GM23338 (cell line): ENCODE data around the gene GPAM.

Experiments
- CTCF ChIP-seq, 2 experiments: fragments of 200-600 bp in 1 of 2; sonication (generic) in 1 of 2; conservative IDR thresholded peaks; 2 replicates each; pipeline versions ENCODE4 v1.5.1 to v1.6.1; 2016 to 2017; ENCODE audit warnings: antibody characterized with exemption in 2 of 2, low read depth in 2 of 2, mild to moderate bottlenecking in 2 of 2, moderate library complexity in 1 of 2
- EZH2 ChIP-seq: fragments of 200-600 bp; sonication (generic); IDR thresholded peaks from one replicate; pipeline ENCODE4 v1.8.0; 2017; ENCODE audit warnings: antibody characterized with exemption, mild to moderate bottlenecking, low read depth; ENCODE audit not compliant: unreplicated experiment
- EZH2phosphoT487 ChIP-seq: fragments of 200-600 bp; sonication (generic); IDR thresholded peaks from one replicate; pipeline ENCODE4 v1.8.1; 2018; ENCODE audit warnings: antibody characterized with exemption; ENCODE audit not compliant: unreplicated experiment
- JUNB ChIP-seq: IDR thresholded peaks from one replicate; pipeline ENCODE4 v1.6.1; 2016; ENCODE audit warnings: antibody characterized with exemption; ENCODE audit not compliant: unreplicated experiment
- POLR2AphosphoS5 ChIP-seq: IDR thresholded peaks from 2 replicates; pipeline ENCODE4 v1.6.1; 2016; ENCODE audit warnings: antibody characterized with exemption, low read depth

GRCh38 chr10:112122827-112123226 is 60.7 kb downstream of the GPAM start:
- TF ChIP-seq CTCF (conservative IDR thresholded peaks at IDR 0.05; ENCODE audit: low read depth in 2 of 2) (no peak), POLR2AphosphoS5 (no peak), EZH2phosphoT487 (no peak), EZH2 (no peak), JUNB (no peak)
